ENCODE data around the gene ZNF502. TPM values are rescaled to one million over a fixed set of nuclear protein-coding genes. Genes with fewer than 3 reads are reported as not detected.
"Not testable (repeated sequence)": the region's sequence is repeated elsewhere in the genome, so short reads cannot be mapped to it uniquely, and the experiment has no call there.

The ZNF502 gene
- 3.6 and 3.7 TPM in 2 replicates for total RNA-seq

GRCh38 chr3:44712455-44713075 lies at the start of gene ZNF502:
Gene ZNF502, plus strand, starts transcription at chr3:44712660. Its CDS starts 7,602 bp downstream, at chr3:44720262.
- peak; percentile 72 for DNase-seq (ENCODE audit: low read depth, low spot score)

- no peak for DNase-seq (ENCODE audit: low read depth, low spot score)
These were observed 47.3 kb upstream of the ZNF502 start for GRCh38 chr3:44665173-44665572.

GRCh38 chr3:44666346-44666745 lies 46.1 kb upstream of the ZNF502 start:
- DNase-seq (ENCODE audit: low read depth, low spot score), result no peak

- no peak for DNase-seq (ENCODE audit: low read depth, low spot score)
These were observed 42.7 kb upstream of the ZNF502 start for GRCh38 chr3:44669760-44670159.

DNA sequence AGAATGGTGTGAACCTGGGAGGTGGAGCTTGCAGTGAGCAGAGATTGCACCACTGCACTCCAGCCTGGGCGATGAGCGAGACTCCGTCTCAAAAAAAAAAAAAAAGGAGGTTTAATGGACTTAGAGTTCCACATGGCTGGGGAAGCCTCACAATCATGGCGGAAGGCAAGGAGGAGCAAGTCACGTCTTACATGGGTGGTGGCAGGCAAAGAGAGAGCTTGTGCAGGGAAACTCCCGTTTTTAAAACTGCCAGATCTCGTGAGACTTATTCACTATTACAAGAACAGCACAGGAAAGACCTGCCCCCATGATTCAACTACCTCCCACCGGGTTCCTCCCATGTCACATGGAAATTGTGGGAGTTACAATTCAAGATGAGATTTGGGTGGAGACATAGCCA lies 39.0 kb upstream of the ZNF502 start:
- not testable (repeated sequence) for DNase-seq (ENCODE audit: low read depth, low spot score)

DNA sequence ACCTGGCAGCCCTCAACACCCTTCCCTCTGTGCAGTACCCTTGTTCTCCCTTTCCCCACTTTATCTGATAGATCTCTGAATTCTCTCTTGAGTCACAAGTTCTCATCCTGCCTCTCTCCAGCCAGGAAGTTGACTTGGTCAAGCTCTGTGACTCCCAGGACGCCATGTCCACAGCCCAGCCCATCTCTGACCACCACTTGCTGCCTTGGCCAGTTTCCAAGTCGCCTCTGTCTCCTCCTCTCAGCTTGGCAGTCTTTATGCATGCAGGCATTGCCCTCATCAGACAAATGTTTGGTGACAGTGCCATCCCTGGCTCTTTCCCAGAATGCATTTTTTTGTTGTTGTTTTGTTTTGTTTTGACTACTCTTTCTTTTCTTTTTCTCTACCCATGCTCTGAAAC lies 38.2 kb upstream of the ZNF502 start:
- no peak for DNase-seq (ENCODE audit: low read depth, low spot score)

- DNase-seq (ENCODE audit: low read depth, low spot score), result no peak
These were observed 33.9 kb upstream of the ZNF502 start for GRCh38 chr3:44678480-44679116.

- no peak for DNase-seq (ENCODE audit: low read depth, low spot score)
These were observed 31.5 kb upstream of the ZNF502 start for GRCh38 chr3:44680921-44681455.

- no peak for DNase-seq (ENCODE audit: low read depth, low spot score)
These were observed 30.1 kb upstream of the ZNF502 start for GRCh38 chr3:44682182-44682896.

GRCh38 chr3:44685128-44685800 lies 27.2 kb upstream of the ZNF502 start:
- DNase-seq (ENCODE audit: low read depth, low spot score), result peak; percentile 19

DNA sequence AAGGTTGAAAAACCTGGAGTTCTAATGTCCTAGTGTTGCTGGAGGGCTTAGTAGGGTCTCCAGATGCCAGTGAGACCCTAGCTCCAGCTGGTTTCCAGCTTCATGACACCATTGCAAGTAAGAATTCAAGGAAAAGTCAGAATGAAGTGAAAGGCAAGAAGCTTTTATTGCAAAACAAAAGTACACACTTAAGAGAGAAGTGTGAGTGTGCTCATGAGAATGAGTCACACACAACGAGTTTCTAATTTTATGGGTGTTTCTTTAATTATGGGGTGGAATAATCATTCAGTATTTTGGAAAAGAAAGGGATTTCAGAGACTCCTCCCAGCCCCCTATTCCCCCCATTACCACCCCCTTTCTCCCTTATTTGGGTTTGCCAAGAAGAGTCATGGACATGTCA lies 24.6 kb upstream of the ZNF502 start:
- DNase-seq (ENCODE audit: low read depth, low spot score), result no peak

DNA sequence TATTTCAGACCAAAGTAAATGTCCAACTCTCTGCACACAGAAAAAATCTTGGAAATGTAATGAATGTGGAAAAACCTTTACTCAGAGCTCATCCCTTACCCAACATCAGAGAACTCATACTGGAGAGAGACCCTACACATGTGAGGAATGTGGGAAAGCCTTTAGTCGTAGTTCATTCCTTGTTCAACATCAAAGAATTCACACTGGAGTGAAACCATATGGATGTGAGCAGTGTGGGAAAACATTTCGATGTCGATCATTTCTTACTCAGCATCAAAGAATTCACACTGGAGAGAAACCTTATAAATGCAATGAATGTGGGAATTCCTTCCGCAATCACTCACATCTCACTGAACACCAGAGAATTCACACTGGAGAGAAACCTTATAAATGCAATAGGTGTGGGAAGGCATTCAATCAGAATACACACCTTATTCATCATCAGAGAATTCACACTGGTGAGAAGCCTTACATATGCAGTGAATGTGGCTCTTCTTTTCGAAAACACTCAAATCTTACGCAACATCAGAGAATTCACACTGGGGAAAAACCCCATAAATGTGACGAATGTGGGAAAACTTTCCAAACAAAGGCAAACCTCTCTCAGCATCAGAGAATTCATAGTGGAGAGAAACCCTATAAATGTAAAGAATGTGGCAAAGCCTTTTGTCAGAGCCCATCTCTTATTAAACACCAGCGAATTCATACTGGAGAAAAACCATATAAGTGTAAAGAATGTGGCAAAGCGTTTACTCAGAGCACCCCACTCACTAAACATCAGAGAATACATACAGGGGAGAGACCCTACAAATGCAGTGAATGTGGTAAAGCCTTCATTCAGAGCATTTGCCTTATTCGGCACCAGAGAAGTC lies 9.0 kb downstream of the ZNF502 start:
- DNase-seq (ENCODE audit: low read depth, low spot score), result no peak

DNA sequence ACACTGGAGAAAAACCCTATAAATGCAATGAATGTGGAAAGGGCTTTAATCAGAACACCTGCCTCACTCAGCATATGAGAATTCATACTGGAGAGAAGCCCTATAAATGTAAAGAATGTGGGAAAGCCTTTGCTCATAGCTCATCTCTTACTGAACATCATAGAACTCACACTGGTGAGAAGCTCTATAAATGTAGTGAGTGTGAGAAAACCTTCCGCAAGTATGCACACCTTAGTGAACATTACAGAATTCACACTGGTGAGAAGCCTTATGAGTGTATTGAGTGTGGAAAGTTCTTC lies 9.6 kb downstream of the ZNF502 start:
- DNase-seq (ENCODE audit: low read depth, low spot score), result no peak

- DNase-seq (ENCODE audit: low read depth, low spot score), result peak; percentile 66
These were observed 17.0 kb downstream of the ZNF502 start, which contains the start of gene ZNF501 for GRCh38 chr3:44729384-44729910. Gene ZNF501, plus strand, starts transcription at chr3:44729635. Its CDS starts 4,787 bp downstream, at chr3:44734422.

GRCh38 chr3:44734646-44735168 lies 22.2 kb downstream of the ZNF502 start:
- DNase-seq (ENCODE audit: low read depth, low spot score), result no peak

- no peak for DNase-seq (ENCODE audit: low read depth, low spot score)
These were observed 48.6 kb downstream of the ZNF502 start for GRCh38 chr3:44761101-44761423.

DNA sequence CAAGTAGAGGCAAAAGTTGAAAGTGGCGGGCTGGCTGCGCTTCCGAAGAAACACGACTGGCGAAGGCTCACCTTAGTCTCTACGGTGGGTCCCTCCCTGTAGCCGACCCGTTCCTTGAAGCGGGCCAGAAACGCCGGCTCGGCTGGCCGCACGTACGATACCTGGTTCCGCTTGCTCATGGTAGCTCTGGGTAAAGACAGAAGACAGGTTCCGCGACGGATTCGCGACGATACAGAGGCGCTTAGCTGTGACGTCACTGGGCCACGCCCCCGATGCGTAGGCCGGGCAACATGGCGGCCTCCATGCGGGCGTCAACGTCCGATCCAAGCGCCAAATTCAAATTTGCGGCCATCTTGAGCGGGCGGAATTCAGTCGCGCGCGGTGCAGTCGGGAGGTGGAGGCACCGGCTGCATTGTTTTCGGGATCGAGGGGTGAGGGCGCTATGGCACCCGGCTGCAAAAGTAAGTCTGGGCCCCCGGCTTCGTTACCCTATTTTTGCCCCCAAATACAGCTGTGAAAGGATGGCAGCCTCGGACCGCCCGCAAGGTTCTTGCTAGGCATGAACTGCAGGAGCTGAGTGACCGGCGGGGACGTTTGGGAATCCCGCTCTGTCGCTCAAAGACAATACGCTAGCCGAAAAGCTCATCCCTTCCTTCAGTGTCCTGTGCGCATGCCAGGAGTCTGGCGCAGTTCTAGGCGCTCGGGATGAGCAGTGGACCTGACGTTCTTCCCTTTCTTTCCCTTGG lies 49.1 kb downstream of the ZNF502 start, which contains the start of the genes KIAA1143 and KIF15:
TSS of gene KIAA1143 (minus strand) at position 196 of the 746 bp plus-strand sequence. CDS start at position 179, 17 bp downstream.
TSS of gene KIF15 (plus strand) at position 371 of the 746 bp plus-strand sequence. CDS start at position 443, 72 bp downstream.
- peak; percentile 83 for DNase-seq (ENCODE audit: low read depth, low spot score)

GRCh38 chr3:44762170-44762677 lies 49.8 kb downstream of the ZNF502 start:
- no peak for DNase-seq (ENCODE audit: low read depth, low spot score)

- DNase-seq (ENCODE audit: low read depth, low spot score), result no peak
These were observed 50.2 kb downstream of the ZNF502 start for GRCh38 chr3:44762690-44763089.
